NCI-H526 treated with DMSO at 0.1 percent for 48 hours (cell line): Measurements from ENCODE around the gene ARL8B.
A peak's percentile ranks its signal among the peaks of the same experiment; 100 is the strongest.

Experiments
- DNase-seq: peaks from one replicate; lab custom pipeline; 2025; lab: John Stamatoyannopoulos, UW

The ARL8B gene

DNA sequence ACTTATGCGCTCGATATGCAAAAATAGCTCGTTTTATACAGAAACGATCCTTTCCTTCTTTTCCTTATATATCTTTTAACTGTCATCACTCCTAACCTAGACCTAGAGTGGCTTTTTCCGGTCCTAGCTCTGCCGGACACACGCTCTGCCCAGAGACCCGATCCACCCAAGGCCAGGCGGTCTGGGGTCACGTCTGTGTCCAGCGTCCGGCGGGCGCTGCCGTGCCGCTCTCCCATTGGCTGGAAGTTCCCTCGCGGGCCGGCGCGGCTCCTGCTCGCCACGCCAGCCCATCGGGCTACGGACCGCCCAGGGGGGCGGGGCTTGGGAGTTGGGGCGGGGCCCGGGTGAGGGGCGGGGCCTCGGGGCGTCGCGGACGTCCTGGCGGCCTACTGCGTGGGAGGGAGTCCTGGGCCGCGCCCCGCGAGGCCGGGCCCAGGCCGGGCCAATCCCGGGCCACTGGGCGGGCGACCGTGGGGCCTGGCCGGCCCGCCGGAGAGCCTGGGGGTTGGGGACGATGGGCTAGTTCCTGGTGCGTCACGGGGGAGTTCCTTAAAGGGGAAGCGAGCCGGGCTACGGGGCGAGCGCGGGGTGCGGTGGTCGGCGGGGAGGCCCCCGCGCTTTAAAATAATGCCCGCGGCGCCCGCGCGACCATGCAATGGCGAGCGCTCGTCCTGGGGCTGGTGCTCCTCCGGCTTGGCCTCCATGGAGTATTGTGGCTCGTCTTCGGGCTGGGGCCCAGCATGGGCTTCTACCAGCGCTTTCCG, 65.2 kb downstream of the ARL8B start, which contains the start of gene EDEM1:
EDEM1 (plus strand) TSS at position 552 of the 764 bp plus-strand sequence; CDS start at position 651, 99 bp downstream.
- DNase-seq, result peak; percentile 56

DNA sequence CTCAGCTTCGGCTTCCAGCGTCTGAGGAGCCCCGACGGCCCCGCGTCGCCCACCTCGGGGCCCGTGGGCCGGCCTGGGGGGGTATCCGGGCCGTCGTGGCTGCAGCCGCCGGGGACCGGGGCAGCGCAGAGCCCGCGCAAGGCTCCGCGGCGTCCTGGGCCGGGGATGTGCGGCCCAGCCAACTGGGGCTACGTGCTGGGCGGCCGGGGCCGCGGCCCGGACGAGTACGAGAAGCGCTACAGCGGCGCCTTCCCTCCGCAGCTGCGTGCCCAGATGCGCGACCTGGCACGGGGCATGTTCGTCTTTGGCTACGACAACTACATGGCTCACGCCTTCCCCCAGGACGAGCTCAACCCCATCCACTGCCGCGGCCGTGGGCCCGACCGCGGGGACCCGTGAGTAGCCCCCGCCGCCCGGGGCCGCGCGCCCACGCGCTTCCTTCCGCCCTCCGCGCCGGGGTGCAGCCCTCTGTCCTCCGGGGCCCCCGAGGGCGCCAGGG, 65.9 kb downstream of the ARL8B start:
- DNase-seq, result peak; percentile 12

GRCh38 chr3:5188419-5189221, 66.5 kb downstream of the ARL8B start:
- peak; percentile 27 for DNase-seq

DNA sequence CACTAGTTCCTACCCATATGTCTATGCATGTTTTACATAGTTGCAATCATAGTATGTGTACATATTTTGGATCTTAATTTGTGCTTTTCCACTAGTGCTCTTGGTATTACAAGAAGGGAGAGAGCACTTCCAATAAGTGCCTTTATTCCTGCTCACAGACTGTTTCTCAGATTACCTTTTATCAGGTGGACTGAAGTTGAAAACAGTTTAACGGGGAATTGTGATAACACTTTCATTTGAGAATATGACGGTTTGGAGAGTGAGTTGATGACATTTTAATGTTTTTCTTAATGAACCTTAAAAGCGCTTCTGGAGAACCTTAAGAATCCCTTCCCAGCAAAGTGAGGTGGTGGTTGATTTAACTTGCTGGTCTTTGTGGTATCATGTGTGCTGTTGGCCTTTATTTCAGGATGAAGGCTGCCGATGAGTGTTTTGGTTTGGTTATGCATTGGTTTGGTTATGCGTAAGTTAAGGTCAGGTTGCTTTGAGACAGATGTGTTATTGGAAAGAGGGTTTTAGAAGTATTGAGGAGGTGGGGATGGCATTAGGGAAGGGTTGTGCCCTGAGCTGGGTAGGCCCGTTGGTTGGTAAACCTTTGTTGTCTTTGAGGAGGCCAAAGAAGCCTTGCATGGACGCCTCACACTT, 68.2 kb downstream of the ARL8B start:
- no peak for DNase-seq

- no peak for DNase-seq
These were observed 69.6 kb downstream of the ARL8B start for GRCh38 chr3:5191555-5192304.

- no peak for DNase-seq
These were observed 70.7 kb downstream of the ARL8B start for GRCh38 chr3:5192571-5193365.

DNA sequence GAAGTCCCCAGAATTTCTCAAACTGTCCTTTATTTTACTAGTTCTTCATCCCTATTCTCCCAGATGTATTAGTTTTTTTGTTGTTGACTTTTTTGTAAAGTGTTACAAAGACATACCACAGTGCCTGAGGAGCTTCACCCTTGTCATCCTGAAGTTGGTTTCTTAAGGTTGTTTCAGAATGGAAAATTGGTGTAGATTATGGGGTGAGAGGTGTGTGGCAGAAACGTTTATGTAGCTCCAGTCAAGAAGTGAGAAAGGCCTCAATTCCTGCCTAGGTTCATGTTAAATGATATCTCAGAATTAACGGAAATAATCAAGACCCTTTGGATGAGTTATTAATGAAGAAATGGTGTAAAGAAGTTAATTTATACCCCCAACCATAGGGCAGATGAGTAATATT, 72.2 kb downstream of the ARL8B start:
- DNase-seq, result no peak

DNA sequence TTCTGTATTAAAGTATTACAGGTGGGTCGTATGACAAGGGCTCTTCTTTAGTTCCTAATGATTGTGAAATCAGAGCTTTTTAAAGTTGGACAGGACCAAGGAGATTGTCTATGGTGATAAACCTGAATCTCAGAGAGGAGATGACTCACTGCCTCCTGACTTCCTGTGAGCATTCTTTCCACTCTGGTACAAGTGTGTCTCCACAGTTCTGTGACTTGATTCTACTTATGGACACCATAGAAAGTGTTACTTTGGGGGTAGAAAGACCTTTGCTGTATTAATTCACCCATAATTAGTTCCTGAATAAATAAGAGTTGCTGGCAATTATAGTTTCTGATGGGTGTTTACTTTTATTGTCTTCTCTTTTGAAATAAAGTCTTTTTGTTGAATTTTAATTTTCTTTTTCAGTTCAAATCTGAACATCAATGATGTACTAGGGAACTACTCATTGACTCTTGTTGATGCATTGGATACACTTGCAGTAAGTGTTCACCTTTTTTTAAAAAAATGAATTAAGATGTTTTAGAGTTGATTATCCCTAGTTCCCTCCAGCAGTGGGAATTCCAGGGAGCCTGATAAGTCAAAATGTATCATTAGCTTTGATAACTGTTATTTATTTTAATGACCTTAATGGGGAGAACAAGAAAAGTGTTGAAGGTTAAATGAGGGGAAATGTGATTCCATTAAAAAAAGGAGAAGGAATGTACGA, 72.9 kb downstream of the ARL8B start:
- no peak for DNase-seq

GRCh38 chr3:5195605-5196004, 73.5 kb downstream of the ARL8B start:
- no peak for DNase-seq

GRCh38 chr3:5197022-5197421, 74.9 kb downstream of the ARL8B start:
- no peak for DNase-seq

DNA sequence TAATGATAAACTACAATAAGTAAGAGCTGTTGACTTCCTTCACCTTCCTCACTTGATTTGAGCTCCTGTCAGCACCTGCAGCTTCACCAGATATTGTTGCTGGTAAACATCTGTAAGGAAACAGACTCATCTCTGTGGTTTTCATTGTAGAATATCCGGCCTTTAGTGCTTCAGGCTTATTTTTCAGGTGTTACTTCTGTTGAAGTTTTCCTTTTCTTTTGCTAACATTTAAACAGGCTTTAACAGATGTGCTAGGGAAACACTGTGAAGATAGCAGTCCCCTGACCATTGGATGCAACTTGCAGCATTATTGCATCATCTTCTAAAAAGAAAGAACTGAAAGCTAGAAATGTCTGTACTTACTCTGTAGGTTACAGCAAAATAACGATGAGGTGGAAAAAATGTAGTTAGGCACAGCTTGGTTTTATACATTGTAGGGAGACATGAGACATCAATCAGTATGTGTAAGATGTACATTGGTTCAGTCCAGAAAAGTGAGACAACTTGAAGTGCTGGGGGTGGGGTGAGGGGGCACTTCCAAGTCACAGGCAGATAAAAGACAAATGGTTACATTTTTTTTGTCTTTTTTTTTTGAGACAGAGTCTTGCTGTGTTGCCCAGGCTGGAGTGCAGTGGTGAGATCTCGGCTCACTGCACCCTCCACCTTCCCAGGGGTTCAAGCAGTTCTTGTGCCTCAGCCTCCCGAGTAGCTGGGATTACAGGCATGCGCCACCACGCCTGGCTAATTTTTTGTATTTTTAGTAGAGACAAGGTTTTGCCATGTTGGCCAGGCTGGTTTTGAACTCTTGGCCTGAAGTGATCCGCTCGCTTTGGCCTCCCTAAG, 75.6 kb downstream of the ARL8B start:
- no peak for DNase-seq

GRCh38 chr3:5198313-5198677, 76.2 kb downstream of the ARL8B start:
- no peak for DNase-seq

DNA sequence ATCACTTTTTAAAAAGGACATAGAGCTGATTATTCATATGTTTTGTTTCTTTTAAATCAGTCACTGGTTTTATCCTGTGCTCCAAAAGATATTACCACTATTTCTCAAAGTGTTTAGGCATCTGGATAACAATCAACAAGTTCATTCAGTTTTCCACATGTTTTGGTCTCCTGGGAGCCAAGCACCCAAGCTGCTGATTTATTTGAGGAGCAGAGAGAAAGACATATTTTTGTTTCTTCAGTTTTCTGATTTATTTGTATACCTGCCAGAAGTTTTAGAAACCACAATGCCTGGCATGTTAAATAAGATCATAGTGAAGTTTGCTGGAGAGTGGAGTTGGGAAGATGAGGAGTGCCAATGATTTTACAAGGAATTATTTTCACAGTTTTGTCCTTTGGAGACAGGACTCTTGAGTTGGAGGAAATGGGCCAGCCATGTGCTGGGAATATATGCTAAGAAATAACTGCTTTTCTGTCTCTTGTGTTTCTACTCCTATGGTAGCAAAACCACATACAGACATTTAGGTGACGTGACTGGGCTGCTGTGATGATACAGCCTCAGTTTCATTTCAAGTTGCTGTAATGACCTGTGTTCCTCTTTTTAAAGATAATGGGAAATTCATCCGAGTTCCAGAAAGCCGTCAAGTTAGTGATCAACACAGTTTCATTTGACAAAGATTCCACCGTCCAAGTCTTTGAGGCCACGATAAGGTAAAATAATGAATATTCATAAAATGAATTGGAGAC, 77.1 kb downstream of the ARL8B start:
- no peak for DNase-seq

DNA sequence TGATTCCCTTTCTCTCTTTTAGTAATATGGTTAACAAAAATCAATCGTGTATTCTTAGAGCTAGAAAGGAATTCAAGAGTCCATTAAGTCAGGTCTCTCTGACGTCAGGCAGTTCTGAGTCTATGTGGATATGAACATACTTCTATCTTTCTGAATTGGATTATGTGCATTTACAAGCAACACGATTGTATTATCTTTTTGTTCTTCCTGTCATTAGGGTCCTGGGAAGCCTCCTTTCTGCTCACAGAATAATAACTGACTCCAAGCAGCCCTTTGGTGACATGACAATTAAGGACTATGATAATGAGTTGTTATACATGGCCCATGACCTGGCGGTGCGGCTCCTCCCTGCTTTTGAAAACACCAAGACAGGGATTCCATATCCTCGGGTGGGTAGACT, 79.4 kb downstream of the ARL8B start:
- no peak for DNase-seq

GRCh38 chr3:5202222-5202621, 80.1 kb downstream of the ARL8B start:
- DNase-seq, result no peak

DNA sequence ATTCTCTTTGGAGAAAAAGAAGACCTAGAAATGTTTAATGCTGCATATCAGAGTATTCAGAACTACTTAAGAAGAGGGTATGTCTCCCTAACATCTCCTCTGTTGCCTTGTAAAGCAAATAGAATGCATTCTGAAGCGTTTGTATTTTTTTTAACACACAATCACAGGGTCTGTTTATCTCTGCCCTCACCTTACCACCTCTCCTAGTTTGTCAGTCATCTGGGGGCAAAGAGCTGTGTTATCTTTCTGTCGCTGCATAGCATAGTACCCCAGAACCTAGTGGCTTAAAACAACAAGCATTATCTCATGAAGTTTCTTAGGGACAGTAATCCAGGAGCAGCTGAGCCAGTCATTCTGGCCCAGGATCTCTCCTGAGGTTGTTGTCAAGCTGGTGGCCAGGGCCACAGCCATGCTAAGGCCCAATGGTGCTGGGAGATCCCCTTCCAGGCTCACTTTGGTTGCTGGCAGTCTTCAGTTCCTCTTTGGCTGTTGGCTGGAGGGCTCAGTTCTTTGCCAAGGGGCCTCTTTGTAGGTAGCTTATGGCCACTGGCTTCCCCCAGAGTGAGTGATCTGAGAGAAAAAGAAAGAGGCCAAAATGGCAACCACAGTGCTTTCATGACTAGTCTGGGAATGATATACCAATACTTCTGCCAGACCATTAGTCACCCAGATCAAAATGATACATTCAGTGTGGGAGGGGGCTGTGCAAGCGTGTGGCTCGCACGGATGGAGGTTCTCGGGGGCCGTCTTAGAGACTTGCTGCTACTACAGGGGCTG, 83.3 kb downstream of the ARL8B start:
- DNase-seq, result no peak

DNA sequence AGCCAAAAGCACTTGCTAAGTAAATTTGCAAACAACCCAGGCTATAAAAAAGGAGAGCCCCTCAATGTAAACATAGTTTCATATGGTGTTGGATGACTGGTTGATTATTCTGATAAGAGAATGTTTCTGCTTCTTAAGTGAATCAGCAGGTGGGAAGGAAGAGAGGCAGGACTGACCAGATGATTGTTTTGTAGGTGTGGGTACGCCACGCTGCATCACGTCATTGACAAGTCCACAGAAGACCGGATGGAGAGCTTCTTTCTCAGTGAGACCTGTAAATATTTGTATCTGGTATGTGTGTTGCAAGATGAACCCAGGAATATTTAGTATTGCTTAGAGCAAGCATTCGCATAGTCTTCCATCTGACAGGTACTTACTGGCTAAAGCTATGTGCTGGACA, 88.8 kb downstream of the ARL8B start:
- no peak for DNase-seq
